GM10266 (cell line): ENCODE results near the gene BRD3OS.

ENCODE experiments used
- DNase-seq: peaks from one replicate; pipeline ENCODE4 v3.0.0; 2012; ENCODE audit errors: extremely low spot score
- TF ChIP-seq, protein P1 (sequence below): IDR thresholded peaks from 2 replicates; pipeline ENCODE4 v1.5.1; 2012; ENCODE audit warnings: mild to moderate bottlenecking, low read depth; ENCODE audit not compliant: control insufficient read depth, insufficient read depth; ENCODE audit errors: missing control alignments

BRD3OS gene

DNA sequence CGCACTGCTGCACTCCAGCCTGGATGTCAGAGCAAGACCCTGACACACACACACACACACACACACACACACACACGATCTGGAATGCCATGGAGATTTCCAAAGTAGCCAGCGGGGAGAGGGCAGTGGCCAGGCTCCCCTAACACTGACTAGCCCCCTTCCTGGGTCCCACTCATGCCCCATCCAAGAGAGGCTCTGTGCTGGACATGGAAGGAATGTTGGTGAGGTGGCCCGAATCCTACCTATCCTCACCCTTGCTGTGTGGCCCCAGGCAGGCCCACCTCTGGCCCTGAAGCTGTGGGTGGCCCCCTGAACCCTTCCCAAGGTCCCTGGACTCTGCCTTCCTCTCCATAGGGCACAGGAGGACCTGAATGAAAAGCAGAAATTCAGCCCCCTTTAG, 35.3 kb downstream of the BRD3OS start:
- DNase-seq, result no peak
- TF ChIP-seq, protein P1, sequence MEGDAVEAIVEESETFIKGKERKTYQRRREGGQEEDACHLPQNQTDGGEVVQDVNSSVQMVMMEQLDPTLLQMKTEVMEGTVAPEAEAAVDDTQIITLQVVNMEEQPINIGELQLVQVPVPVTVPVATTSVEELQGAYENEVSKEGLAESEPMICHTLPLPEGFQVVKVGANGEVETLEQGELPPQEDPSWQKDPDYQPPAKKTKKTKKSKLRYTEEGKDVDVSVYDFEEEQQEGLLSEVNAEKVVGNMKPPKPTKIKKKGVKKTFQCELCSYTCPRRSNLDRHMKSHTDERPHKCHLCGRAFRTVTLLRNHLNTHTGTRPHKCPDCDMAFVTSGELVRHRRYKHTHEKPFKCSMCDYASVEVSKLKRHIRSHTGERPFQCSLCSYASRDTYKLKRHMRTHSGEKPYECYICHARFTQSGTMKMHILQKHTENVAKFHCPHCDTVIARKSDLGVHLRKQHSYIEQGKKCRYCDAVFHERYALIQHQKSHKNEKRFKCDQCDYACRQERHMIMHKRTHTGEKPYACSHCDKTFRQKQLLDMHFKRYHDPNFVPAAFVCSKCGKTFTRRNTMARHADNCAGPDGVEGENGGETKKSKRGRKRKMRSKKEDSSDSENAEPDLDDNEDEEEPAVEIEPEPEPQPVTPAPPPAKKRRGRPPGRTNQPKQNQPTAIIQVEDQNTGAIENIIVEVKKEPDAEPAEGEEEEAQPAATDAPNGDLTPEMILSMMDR, result no peak

DNA sequence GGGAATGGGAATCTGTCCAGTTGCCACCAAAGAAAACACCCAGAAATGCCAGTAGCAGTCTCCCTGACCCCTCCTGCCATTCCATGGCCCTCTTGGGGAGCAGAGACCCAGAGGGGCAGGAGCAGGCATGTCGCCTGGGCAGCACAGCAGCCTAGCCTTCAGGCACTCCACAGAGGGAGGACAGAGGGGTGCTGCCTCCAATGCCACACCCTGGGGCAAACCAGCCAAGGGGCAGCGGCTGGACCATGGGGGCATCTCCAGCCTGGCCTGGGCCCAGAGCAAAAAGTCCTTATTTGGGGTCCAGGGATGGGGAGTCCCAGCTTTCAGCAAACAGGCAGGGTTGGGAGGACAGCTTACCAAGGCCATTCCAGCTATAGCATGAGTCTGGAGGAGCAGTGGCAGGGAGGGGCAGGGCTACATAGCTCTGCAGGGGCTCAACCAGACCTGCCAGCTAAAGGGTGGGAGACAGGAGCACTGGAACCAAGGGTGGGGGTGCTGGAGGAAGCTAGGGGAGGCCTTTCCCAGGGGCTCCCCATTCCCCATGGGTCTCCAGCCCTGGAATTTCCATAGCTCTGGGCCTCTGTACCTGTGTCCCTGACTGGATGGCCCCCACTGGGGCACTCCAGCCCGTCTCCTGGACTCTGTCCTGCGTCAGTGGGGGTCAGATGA, 35.9 kb downstream of the BRD3OS start:
- no peak for DNase-seq
- TF ChIP-seq, protein P1, result no peak

DNA sequence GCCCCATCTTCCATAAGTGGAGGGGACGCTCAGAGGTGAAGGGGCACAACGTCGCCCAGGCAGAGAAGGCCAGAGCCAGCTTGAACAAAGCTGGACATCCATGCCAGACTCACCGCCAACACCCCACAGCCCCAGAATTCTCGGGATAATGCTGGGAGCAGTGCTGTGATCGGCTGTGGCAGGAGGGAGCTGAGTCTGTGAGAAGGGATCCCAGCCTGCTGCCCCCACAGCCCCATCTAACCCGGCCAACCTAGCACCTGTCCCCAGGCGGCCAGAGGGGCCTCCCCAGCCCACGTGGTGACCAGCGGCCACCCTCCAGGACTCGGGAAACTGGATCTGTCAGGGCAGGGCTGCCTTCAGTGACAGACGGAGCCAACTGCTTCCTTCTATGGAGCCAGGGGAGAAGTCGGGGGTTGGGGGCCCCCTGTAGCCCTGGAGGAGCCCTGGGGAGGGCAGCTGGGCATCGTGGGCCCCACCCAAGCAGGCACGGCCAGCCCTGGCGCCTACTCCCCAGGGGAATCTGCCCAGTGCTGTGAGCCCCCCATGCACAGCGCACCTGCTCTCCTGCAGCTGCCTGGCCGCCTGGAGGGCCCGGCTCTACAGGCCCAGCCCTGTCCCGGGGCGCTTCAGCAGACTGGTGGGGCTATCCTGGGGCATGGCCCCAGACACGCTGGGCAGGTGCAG, 36.5 kb downstream of the BRD3OS start:
- no peak for DNase-seq

DNA sequence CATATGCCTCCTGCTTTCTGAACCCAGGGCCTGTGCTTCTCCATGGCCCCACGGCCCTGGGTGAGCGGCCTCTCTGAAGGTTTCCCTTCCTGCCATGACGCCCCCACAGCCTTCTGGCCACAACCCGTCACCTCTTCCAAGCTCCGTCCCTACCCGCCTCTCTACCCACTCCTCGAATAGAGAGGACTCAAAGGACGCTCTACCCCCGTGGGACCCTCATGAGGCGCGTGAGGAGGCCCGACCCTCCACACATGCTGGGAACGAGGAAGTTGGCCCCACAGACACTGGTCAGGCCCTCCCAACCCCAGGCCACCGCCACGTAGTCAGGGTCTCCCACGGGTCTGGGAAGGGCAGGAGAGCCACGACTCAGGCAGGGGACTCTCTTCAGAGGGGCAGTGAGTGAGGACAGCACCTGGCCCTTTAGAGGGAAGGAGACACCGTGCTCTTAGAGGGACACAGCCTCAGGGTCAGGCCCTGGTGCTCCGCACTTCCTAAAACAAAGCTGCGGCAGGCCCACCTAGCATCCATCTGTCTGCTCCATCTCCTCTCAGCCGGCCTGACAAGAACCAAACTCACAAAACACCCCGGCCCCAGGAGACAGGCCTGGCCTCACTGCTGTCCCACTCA, 37.3 kb downstream of the BRD3OS start:
- DNase-seq, result no peak
- TF ChIP-seq, protein P1, result no peak

More for the DNA sequence above, 36.5 kb downstream of the BRD3OS start:
- TF ChIP-seq, protein P1, result no peak

DNA sequence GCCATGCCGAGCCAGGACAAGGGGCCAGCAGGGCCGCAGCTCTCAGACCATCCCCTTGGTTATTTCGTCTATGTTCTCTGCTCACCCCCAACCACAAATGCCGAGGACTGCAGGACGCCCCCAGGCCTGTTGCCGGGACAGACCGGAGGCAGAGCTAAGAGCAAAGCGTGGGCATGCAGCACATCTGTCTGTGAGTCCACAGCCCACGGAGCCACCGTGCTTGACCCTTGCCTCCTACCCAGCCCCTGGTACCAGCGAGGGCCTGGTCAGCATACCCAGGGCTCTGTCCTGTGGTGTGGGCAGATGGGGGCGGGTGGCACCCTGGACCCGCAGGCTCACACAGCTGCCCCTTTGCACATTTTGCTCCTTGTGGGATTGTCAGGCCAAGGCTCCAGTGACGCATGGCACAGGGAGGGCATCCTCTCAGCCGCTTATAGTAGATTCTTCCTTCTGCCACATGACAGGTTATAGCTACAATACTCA, 37.8 kb downstream of the BRD3OS start:
- no peak for DNase-seq
- TF ChIP-seq, protein P1, result no peak

DNA sequence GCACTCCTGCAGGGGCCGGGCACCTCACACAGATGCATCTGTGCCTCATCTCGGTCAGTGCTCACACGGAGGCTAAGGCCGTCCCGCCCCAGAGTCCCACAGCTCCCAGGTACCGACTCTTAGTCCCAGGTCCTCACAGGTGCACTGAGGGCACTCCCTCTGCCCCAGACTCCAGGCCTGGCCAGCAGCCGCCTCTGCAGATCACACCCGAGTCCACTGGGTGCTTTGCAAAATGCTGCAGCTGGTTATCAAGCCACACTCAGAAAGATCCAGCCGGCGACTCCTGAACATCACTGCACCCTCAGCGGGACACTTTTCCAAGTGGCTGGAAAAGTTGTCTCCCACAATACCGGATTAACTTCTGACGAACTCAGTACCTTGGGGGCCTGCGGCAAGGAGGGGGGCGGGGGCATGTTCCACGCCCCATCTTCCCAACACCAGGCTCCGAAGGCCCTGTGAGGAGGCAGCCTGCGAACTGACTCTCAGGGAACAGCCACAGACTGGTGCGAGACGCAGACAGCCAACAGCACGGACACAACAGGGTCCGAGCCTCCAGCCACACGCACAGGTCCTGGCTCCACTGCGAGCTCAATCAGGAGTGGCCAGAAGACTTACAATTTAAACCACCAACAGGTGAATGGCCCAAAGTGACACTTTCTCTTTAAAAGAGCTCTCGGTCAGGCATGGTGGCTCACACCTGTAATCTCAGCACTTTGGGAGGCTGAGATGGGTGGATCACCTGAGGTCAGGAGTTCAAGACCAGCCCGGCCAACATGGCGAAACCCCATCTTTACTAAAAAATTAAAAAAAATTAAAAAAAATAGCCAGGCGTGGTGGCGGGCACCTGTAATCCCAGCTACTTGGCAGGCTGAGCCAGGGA, 38.5 kb downstream of the BRD3OS start:
- TF ChIP-seq, protein P1, result no peak
- DNase-seq, result no peak
